ENCODE measurements around the gene NOTCH1.

DNA sequence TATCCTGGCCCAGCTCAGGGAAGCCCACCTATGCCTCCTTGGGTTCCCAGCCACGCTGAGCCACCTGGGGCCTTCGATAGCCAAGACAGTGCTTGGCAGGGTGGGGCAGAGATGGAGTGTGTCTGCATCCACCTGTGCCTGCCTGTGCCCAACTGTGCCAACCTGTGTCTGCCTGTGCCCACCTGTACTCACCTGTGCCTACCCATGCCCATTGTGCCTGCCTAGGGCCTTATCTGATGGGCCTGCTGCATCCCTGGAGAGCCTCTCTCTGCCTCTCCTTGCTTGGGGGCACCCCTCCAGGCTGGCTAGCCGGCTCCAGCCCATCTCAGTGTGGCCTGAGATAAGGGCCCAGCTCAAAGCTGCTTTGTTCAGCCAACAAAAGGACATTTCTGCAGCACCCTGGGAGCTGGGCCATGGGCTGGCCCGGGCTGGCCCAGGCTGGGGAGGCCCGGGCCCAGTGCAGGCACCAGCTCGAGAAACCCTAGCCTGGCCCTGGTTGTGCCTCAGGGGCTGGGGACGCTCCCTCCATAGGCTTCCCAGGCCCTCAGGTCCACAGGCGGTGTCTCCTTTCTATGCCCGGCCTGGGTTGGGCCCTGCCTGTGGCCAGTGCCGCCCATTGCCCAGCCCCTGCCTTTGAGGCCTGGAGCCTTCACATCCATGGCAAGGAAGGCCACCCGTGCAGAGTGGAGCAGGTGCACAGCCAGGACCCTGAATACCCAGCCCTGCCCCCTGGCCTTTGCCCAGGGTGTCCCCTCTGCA lies 37.3 kb upstream of the NOTCH1 start:
- TF ChIP-seq CBX2 (IDR thresholded peaks at IDR 0.05; ENCODE audit: low read depth, low read length) (no peak), CBX2 (CRISPR knock-in tag; IDR thresholded peaks at IDR 0.05; ENCODE audit: low read depth) (no peak), ZBTB21 (CRISPR knock-in tag; IDR thresholded peaks at IDR 0.05) (no peak)
